Panc1 (cell line): Measurements from ENCODE around the gene MATCAP1. TPM values are rescaled to one million over a fixed set of nuclear protein-coding genes. Genes with fewer than 3 reads are reported as not detected.

Experiments used
- ATAC-seq: fragments of 200-7000 bp; cut with Tn5 transposase; 2 replicates; pipeline ENCODE4 v1.9.1; 2020; ENCODE audit warnings: mild to moderate bottlenecking, moderate library complexity
- BruUV-seq: library from RNA; stranded (reverse); fragments of 400-500 nt; replicated peaks from 2 replicates; lab custom pipeline; 2021; lab: Mats Ljungman, UMichigan
- CTCF ChIA-PET: fragments of 300-600 bp; sonication (Branson Sonifier 250); formaldehyde crosslinking; loops from one replicate; lab custom pipeline; 2022; ENCODE audit warnings: antibody characterized with exemption; lab: Charles Lee
- POLR2A ChIA-PET: fragments of 300-600 bp; sonication (Branson Sonifier 250); formaldehyde crosslinking; loops from one replicate; lab custom pipeline; 2022; ENCODE audit warnings: antibody characterized with exemption; lab: Charles Lee
- DNase-seq: peaks from one replicate; pipeline ENCODE4 v3.0.0-alpha.2; 2010; ENCODE audit warnings: low read depth, low spot score
- H3K27ac ChIP-seq: 2 replicates; pipeline ENCODE4 v1.5.1; 2011; ENCODE audit warnings: mild to moderate bottlenecking, low read length, inconsistent platforms
- H3K27me3 ChIP-seq: fragments of 200-500 bp; sonication (Bioruptor generic); 2 replicates; pipeline ENCODE4 v1.6.0; 2014; ENCODE audit warnings: low read length, inconsistent platforms; ENCODE audit not compliant: control insufficient read depth, insufficient read depth
- H3K36me3 ChIP-seq: fragments of 200-500 bp; sonication (Bioruptor generic); 2 replicates; pipeline ENCODE4 v1.5.1; 2014; ENCODE audit warnings: inconsistent platforms, mild to moderate bottlenecking, low read length, moderate library complexity; ENCODE audit not compliant: control insufficient read depth, insufficient read depth
- H3K4me1 ChIP-seq: 2 replicates; pipeline ENCODE4 v1.5.1; 2011; ENCODE audit warnings: inconsistent platforms, mild to moderate bottlenecking, low read length, moderate library complexity; ENCODE audit not compliant: control insufficient read depth, insufficient read depth
- H3K4me3 ChIP-seq, 2 experiments: 2 replicates each; pipeline ENCODE4 v1.5.1; 2011 to 2012; ENCODE audit warnings: low read depth in 2 of 2, low read length in 2 of 2, mild to moderate bottlenecking in 2 of 2, inconsistent platforms in 1 of 2, moderate library complexity in 1 of 2
- H3K9me3 ChIP-seq: fragments of 200-500 bp; sonication (Bioruptor generic); 2 replicates; pipeline ENCODE4 v1.5.1; 2014; ENCODE audit warnings: low read depth, mild to moderate bottlenecking, inconsistent platforms, low read length, moderate library complexity; ENCODE audit not compliant: control insufficient read depth, insufficient read depth
- CTCF ChIP-seq: fragments of 450-650 bp; IDR thresholded peaks from 2 replicates; pipeline ENCODE4 v1.5.1; 2017; ENCODE audit warnings: mild to moderate bottlenecking
- POLR2AphosphoS5 ChIP-seq: IDR thresholded peaks from 2 replicates; pipeline ENCODE4 v1.6.1; 2012; ENCODE audit warnings: mild to moderate bottlenecking, low read depth, low read length, moderate library complexity
- REST ChIP-seq, 2 experiments: IDR thresholded peaks; 2 replicates each; pipeline ENCODE4 v1.6.1; 2011 to 2012; ENCODE audit warnings: low read depth in 2 of 2, control low read depth in 1 of 2, low read length in 1 of 2, mild to moderate bottlenecking in 1 of 2, moderate library complexity in 1 of 2; ENCODE audit not compliant: insufficient read depth in 1 of 2
- SIN3A ChIP-seq: IDR thresholded peaks from 2 replicates; pipeline ENCODE4 v1.6.1; 2012; ENCODE audit warnings: low read depth, mild to moderate bottlenecking, low read length, moderate library complexity, borderline replicate concordance; ENCODE audit not compliant: insufficient read depth
- TCF7L2 ChIP-seq: IDR thresholded peaks from 2 replicates; pipeline ENCODE4 v1.6.1; 2011; ENCODE audit warnings: mild to moderate bottlenecking, low read depth, low read length, inconsistent platforms
- in situ Hi-C: cut with HindIII; loops from 2 replicates; pipeline ENCODE4 v1.10.0; 2016; ENCODE audit warnings: low sequenced_read_pairs, low pct_unique_long_range_greater_than_20kb
- intact Hi-C: fragments of 100-400 bp; cut with micrococcal nuclease; formaldehyde crosslinking; loops from one replicate; pipeline ENCODE4 v1.10.0; 2022; ENCODE audit not compliant: unreplicated experiment
- total RNA-seq: library from RNA; stranded (reverse); gene quantifications from one replicate; pipeline ENCODE4 v1.2.1, GENCODE V29; 2021; ENCODE audit not compliant: unreplicated experiment

Gene MATCAP1
- total RNA-seq, 1 experiment from 2014 or later, result 13.9 TPM

GRCh38 chr16:67141391-67141790 lies 42.4 kb downstream of the MATCAP1 start:
- in situ Hi-C loops, result no loop called here
- intact Hi-C loops, result no loop called here
- H3K36me3 ChIP-seq, result peaks cover 5% of the 10 kb centered on the region; the same call in 1 of the 2 replicates
- no peaks in the 10 kb centered on the region for H3K27me3 ChIP-seq
- ChIA-PET CTCF (interaction anchor here (0.6 to 1.0 kb wide), 2 partner anchors 12 to 13 kb away, joined by 6 to 7 read pairs; no protein-coding TSS in a partner anchor), POLR2A (no interaction called here)
- no peaks in the 10 kb centered on the region for H3K4me1 ChIP-seq
- no TSS peak for BruUV-seq
- TF ChIP-seq POLR2AphosphoS5 (no peak), CTCF (no peak), SIN3A (no peak), TCF7L2 (no peak), REST (IDR thresholded peaks at IDR 0.05; ENCODE audit: insufficient read depth in 1 of 2, low read depth in 2 of 2, low read length in 1 of 2) (no peak)
- DNase-seq (no peak), ATAC-seq (no peak)
- H3K9me3 ChIP-seq, result no peaks in the 10 kb centered on the region
- no peak overlapping the region for H3K27ac ChIP-seq
- H3K4me3 ChIP-seq, result no peak overlapping the region

- no peaks in the 10 kb centered on the region for H3K9me3 ChIP-seq
- TF ChIP-seq POLR2AphosphoS5 (no peak), TCF7L2 (no peak), CTCF (no peak), REST (IDR thresholded peaks at IDR 0.05; ENCODE audit: insufficient read depth in 1 of 2, low read depth in 2 of 2, low read length in 1 of 2) (no peak), SIN3A (no peak)
- no peaks in the 10 kb centered on the region for H3K27me3 ChIP-seq
- CTCF ChIA-PET, result no interaction called here
- no peak overlapping the region for H3K27ac ChIP-seq
- no TSS peak for BruUV-seq
- POLR2A ChIA-PET, result interaction anchor here (0.7 kb wide), 1 partner anchor 30 kb away, joined by 4 read pairs; no protein-coding TSS in a partner anchor
- in situ Hi-C loops (no loop called here), intact Hi-C loops (no loop called here)
- DNase-seq (no peak), ATAC-seq (no peak)
- H3K36me3 ChIP-seq, result no peaks in the 10 kb centered on the region; the same call in none of the 2 replicates
- H3K4me1 ChIP-seq, result no peaks in the 10 kb centered on the region
- no peak overlapping the region for H3K4me3 ChIP-seq
Observed at GRCh38 chr16:67137605-67138004, 46.2 kb downstream of the MATCAP1 start.
